ENCODE results near the gene PUSL1.

PUSL1 gene

DNA sequence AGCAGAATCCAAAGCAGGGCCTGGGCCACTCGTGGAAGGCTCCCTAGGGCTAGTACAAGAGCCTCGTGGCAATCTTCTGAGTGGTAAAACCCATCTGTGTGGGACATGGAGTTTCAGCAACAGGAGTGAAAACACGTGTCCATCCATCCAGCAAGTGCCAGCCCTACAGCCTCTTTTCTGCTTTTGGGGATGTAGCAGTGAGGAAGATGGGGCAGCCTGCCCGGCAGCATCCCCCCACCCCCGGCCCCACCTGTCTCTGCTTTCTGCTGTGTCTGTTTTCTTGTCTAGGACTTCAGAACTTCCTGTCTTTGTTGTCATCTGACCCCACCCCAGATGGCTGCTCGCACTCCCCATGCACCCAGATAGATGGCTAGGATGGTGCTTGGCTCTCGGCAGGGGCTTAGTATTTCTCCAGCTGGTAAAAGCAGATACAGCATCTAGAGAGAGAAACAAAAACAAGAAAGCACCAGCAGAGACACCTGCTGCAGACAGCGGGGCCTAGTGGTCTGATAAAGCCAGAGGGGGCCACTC, 17.7 kb downstream of the PUSL1 start:
- DNase-seq = no peak

- no peak for DNase-seq
These were observed 18.9 kb downstream of the PUSL1 start for GRCh38 chr1:1327291-1327690.

DNA sequence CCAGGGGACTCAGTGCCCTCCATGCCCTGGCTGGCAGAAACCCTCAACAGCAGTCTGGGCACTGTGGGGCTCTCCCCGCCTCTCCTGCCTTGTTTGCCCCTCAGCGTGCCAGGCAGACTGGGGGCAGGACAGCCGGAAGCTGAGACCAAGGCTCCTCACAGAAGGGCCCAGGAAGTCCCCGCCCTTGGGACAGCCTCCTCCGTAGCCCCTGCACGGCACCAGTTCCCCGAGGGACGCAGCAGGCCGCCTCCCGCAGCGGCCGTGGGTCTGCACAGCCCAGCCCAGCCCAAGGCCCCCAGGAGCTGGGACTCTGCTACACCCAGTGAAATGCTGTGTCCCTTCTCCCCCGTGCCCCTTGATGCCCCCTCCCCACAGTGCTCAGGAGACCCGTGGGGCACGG, 19.9 kb downstream of the PUSL1 start:
- DNase-seq = no peak

- DNase-seq = no peak
These were observed 21.2 kb downstream of the PUSL1 start for GRCh38 chr1:1329304-1330210.

DNA sequence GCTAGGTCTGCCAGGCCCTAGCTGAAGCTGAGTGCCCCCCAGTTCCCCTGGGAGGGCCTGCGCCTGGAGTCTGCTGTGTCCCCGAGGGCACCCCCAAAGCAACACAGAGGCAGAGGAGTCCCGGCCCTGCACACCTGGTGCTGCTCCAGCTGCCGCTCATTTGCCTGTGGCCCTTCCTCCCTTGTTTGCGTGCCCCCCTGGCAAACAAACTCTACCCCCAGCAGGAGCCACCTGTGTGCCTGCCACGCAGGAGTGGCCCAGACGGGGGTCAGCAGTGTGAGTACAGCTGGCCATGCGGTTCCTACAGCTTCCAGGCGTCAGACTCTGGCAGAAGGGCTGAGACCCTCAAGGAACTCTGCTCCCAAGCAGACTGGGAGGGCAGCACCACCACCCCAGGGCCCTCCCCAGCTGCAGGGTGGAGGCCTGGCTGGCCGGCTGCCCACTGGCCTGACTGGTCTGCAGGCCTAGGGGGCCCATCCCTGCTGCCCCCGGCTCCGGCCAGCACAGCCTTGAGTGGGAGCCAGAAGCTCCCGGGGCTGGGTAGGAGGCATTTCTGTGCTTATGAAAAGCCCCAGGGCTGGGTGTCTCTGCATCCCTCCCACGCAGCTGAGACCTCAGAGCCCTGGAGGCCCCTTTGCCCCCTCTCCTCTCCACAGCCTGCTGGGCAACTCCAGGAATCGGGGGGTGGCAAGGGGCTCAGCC, 22.1 kb downstream of the PUSL1 start:
- no peak for DNase-seq

GRCh38 chr1:1331068-1331965, 22.9 kb downstream of the PUSL1 start, which contains the start of gene TAS1R3:
TSS of gene TAS1R3 (plus strand) at chr1:1331280. CDS start at chr1:1331346, 66 bp downstream.
- DNase-seq = no peak

DNA sequence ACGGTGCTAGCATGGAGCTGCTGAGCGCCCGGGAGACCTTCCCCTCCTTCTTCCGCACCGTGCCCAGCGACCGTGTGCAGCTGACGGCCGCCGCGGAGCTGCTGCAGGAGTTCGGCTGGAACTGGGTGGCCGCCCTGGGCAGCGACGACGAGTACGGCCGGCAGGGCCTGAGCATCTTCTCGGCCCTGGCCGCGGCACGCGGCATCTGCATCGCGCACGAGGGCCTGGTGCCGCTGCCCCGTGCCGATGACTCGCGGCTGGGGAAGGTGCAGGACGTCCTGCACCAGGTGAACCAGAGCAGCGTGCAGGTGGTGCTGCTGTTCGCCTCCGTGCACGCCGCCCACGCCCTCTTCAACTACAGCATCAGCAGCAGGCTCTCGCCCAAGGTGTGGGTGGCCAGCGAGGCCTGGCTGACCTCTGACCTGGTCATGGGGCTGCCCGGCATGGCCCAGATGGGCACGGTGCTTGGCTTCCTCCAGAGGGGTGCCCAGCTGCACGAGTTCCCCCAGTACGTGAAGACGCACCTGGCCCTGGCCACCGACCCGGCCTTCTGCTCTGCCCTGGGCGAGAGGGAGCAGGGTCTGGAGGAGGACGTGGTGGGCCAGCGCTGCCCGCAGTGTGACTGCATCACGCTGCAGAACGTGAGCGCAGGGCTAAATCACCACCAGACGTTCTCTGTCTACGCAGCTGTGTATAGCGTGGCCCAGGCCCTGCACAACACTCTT, 23.8 kb downstream of the PUSL1 start:
- DNase-seq = no peak

DNA sequence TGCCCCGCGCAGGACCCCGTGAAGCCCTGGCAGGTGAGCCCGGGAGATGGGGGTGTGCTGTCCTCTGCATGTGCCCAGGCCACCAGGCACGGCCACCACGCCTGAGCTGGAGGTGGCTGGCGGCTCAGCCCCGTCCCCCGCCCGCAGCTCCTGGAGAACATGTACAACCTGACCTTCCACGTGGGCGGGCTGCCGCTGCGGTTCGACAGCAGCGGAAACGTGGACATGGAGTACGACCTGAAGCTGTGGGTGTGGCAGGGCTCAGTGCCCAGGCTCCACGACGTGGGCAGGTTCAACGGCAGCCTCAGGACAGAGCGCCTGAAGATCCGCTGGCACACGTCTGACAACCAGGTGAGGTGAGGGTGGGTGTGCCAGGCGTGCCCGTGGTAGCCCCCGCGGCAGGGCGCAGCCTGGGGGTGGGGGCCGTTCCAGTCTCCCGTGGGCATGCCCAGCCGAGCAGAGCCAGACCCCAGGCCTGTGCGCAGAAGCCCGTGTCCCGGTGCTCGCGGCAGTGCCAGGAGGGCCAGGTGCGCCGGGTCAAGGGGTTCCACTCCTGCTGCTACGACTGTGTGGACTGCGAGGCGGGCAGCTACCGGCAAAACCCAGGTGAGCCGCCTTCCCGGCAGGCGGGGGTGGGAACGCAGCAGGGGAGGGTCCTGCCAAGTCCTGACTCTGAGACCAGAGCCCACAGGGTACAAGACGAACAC, 24.5 kb downstream of the PUSL1 start:
- no peak for DNase-seq

GRCh38 chr1:1333551-1334241, 25.3 kb downstream of the PUSL1 start:
- no peak for DNase-seq

GRCh38 chr1:1334835-1335234, 26.4 kb downstream of the PUSL1 start:
- no peak for DNase-seq

DNA sequence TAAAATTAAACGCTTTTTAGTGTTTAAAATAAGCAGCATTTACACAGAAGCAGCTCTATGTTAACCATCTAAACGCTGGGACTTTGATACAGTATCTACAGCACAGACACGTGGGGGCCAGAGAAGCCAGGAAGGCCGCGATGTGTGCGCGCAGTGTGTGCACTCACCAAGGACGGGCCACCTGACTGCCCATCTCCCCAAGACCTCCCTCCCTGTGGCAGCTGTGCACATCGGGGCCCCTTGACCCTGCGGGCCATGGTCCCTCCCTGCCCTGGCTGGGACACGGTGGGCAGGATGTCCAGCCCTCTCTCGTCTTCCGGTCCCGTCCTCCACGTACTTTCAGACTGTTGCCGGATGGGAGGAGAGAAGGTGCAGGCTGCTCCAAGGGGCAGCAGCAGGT, 26.9 kb downstream of the PUSL1 start:
- no peak for DNase-seq

GRCh38 chr1:1335792-1336248, 27.4 kb downstream of the PUSL1 start:
- DNase-seq = no peak

- no peak for DNase-seq
These were observed 28.0 kb downstream of the PUSL1 start for GRCh38 chr1:1336446-1336845.

DNA sequence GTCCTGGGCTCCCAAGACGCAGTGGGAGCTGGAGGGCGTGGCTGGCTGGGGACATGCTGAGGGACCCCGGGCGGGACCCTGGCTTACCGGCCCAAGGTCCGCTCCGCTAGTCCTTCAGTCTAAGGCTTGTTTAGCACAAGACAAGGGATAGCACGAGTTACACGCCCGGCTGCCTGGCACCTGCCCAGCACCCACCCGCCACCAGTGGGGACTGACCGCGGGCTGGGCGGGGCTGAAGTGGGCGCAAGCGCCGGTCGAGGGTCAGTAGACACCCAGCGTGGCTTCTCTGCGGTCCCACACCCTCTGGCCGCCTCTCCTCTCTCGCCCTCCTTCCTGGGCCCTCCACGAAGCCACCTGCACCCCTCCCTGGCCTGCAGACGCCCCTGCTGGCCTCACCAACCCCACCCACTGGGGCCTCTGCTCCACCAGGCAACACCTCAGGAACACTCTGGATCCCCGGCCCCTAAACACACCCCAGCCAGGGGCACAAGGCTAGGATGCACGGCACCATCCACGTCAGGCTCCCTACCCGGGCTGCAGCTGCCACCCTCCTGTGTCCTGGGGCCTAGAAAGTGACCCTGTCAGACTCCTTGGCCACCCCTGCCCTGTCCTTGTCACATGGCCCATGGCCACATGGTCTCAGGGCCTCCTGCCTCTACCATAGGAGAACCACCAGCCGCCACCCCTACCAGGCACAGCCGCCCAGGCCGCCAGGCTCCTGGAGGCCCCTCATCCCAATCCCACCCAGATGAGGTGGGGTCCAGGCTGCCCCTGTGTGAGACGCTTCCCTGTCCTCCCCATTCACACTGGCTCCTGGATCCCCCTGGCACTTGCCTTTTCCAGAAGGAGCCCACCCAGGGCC, 28.8 kb downstream of the PUSL1 start:
- no peak for DNase-seq

- no peak for DNase-seq
These were observed 29.4 kb downstream of the PUSL1 start for GRCh38 chr1:1337793-1338147.

- no peak for DNase-seq
These were observed 29.9 kb downstream of the PUSL1 start for GRCh38 chr1:1338278-1338677.

- no peak for DNase-seq
These were observed 31.8 kb downstream of the PUSL1 start for GRCh38 chr1:1340185-1340584.

GRCh38 chr1:1340791-1341548, 32.6 kb downstream of the PUSL1 start:
- DNase-seq = no peak

- DNase-seq = no peak
These were observed 33.2 kb downstream of the PUSL1 start for GRCh38 chr1:1341549-1342021.
